Mesendoderm (in vitro differentiated cells): ENCODE results near the gene CDK7.
"Not testable (repeated sequence)": the region's sequence is repeated elsewhere in the genome, so short reads cannot be mapped to it uniquely, and the experiment has no call there.

Source experiments
- DNase-seq: peaks from one replicate; pipeline ENCODE4 v3.0.0; 2013
- H2AK5ac ChIP-seq: 2 replicates; pipeline ENCODE4 v1.6.1; 2013; ENCODE audit warnings: low read length, inconsistent platforms
- H2BK120ac ChIP-seq: 2 replicates; pipeline ENCODE4 v1.6.1; 2013; ENCODE audit warnings: low read depth, mild to moderate bottlenecking, low read length, moderate library complexity, mixed read lengths
- H2BK15ac ChIP-seq: replicated peaks from 2 replicates; pipeline ENCODE4 v1.6.1; 2013; ENCODE audit warnings: low read depth, mild to moderate bottlenecking, moderate library complexity
- H2BK5ac ChIP-seq: 2 replicates; pipeline ENCODE4 v1.6.1; 2013; ENCODE audit warnings: low read length, inconsistent platforms
- H3K18ac ChIP-seq: 2 replicates; pipeline ENCODE4 v1.6.1; 2013; ENCODE audit warnings: mild to moderate bottlenecking, low read length, mixed read lengths
- H3K23ac ChIP-seq: one replicate; pipeline ENCODE4 v1.6.1; 2013; ENCODE audit warnings: low read length
- H3K27ac ChIP-seq: 2 replicates; pipeline ENCODE4 v1.5.1; 2013; ENCODE audit warnings: low read depth, mild to moderate bottlenecking, inconsistent platforms, low read length, moderate library complexity
- H3K27me3 ChIP-seq: 2 replicates; pipeline ENCODE4 v1.6.1; 2013; ENCODE audit warnings: low read length, control low read depth, mild to moderate bottlenecking, inconsistent platforms; ENCODE audit not compliant: insufficient read depth, poor library complexity
- H3K36me3 ChIP-seq: 2 replicates; pipeline ENCODE4 v1.6.1; 2013; ENCODE audit warnings: low read length, inconsistent platforms; ENCODE audit not compliant: control insufficient read depth, insufficient read depth
- H3K4ac ChIP-seq: one replicate; pipeline ENCODE4 v1.6.1; 2013; ENCODE audit warnings: low read depth, mild to moderate bottlenecking, low read length, moderate library complexity
- H3K4me1 ChIP-seq: 2 replicates; pipeline ENCODE4 v1.6.1; 2013; ENCODE audit warnings: low read depth, low read length, inconsistent platforms; ENCODE audit not compliant: control insufficient read depth
- H3K4me2 ChIP-seq: 2 replicates; pipeline ENCODE4 v1.6.1; 2013; ENCODE audit warnings: low read length
- H3K4me3 ChIP-seq: 2 replicates; pipeline ENCODE4 v1.5.1; 2013; ENCODE audit warnings: mild to moderate bottlenecking, low read length
- H3K56ac ChIP-seq: one replicate; pipeline ENCODE4 v1.6.1; 2013; ENCODE audit warnings: low read length
- H3K79me1 ChIP-seq: 2 replicates; pipeline ENCODE4 v1.6.1; 2013; ENCODE audit warnings: low read length, inconsistent platforms
- H3K79me2 ChIP-seq: 2 replicates; pipeline ENCODE4 v1.6.1; 2013; ENCODE audit warnings: mild to moderate bottlenecking, low read length; ENCODE audit not compliant: control insufficient read depth, insufficient read depth
- H3K9ac ChIP-seq: 2 replicates; pipeline ENCODE4 v1.6.1; 2013; ENCODE audit warnings: low read length, inconsistent platforms
- H4K5ac ChIP-seq: one replicate; pipeline ENCODE4 v1.6.1; 2013; ENCODE audit warnings: low read length
- H4K8ac ChIP-seq: one replicate; pipeline ENCODE4 v1.6.1; 2013; ENCODE audit warnings: low read depth, mild to moderate bottlenecking, control low read depth, low read length, moderate library complexity
- WGBS: extraction: QIAGEN DNeasy Blood & Tissue Kit; methylation state at CpG from one replicate; pipeline ENCODE4 v1.1.7; 2013; ENCODE audit warnings: low lambda C conversion rate, missing lambda C conversion rate; ENCODE audit not compliant: insufficient coverage; ENCODE audit errors: extremely low coverage; 5-methylcytosine and 5-hydroxymethylcytosine counted together

CDK7 gene

DNA sequence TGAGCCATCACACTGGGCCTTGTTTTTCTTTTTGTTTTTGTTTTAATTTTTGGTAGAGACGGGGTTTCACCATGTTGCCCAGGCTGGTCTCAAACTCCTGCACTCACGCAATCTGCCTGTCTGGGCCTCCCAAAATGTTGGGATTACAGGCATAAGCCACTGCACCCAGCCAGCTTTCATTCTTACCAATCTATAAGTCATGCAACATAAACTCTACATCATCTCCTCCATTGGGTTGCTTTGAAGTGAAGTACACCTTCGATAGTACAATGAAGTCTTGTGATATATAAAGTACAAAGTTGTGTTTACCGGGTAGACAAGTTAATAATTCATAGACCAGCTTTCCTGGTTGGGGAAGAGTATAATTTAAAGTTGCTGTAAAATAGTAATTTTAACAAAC, 8.8 kb upstream of the CDK7 start:
- DNase-seq: no peak
- Histone ChIP-seq H3K9ac (no peak overlapping the region), H3K18ac (no peak overlapping the region), H3K4me1 (no peaks in the 10 kb centered on the region), H4K5ac (no peak overlapping the region), H2BK5ac (no peak overlapping the region), H3K56ac (no peak overlapping the region), H3K27me3 (no peaks in the 10 kb centered on the region), H3K4ac (no peak overlapping the region), H3K23ac (no peak overlapping the region), H2AK5ac (no peak overlapping the region), H3K27ac (no peak overlapping the region), H3K4me3 (no peak overlapping the region), H4K8ac (no peak overlapping the region), H3K79me1 (no peaks in the 10 kb centered on the region), H3K79me2 (no peaks in the 10 kb centered on the region), H2BK15ac (no peak overlapping the region), H2BK120ac (no peak overlapping the region), H3K36me3 (no peaks in the 10 kb centered on the region), H3K4me2 (no peak overlapping the region)
- WGBS: no CpG with 5 or more reads among the region's 4 CpGs

DNA sequence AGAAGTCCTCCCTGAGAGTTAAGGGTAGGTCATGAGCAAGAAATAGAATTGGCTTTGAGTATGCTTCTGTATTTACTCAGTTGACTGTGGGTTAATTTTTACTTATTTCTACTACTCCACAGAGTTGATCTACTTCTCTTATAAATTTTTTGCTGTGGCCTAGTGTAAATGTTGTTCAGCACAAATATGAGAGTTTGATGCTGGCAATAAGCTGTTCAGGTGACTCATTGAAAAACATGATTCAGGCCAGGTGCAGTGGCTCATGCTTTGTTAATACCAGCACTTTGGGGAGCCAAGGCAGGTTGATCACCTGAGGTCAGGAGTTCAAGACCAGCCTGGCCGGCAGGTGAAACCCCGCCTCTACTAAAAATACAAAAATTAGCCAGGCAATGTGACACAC, 4.5 kb upstream of the CDK7 start:
- Histone ChIP-seq H3K36me3 (no peaks in the 10 kb centered on the region), H4K5ac (no peak overlapping the region), H3K4me3 (no peak overlapping the region), H3K9ac (no peak overlapping the region), H3K18ac (no peak overlapping the region), H3K27me3 (no peaks in the 10 kb centered on the region), H2AK5ac (no peak overlapping the region), H3K27ac (no peak overlapping the region), H3K79me1 (no peaks in the 10 kb centered on the region), H3K4ac (no peak overlapping the region), H3K56ac (no peak overlapping the region), H3K4me2 (no peak overlapping the region), H2BK5ac (no peak overlapping the region), H3K23ac (no peak overlapping the region), H3K79me2 (peaks cover 1% of the 10 kb centered on the region), H4K8ac (no peak overlapping the region), H3K4me1 (no peaks in the 10 kb centered on the region), H2BK120ac (no peak overlapping the region), H2BK15ac (no peak overlapping the region)
- no CpG with 5 or more reads among the region's 2 CpGs for WGBS
- DNase-seq: no peak

DNA sequence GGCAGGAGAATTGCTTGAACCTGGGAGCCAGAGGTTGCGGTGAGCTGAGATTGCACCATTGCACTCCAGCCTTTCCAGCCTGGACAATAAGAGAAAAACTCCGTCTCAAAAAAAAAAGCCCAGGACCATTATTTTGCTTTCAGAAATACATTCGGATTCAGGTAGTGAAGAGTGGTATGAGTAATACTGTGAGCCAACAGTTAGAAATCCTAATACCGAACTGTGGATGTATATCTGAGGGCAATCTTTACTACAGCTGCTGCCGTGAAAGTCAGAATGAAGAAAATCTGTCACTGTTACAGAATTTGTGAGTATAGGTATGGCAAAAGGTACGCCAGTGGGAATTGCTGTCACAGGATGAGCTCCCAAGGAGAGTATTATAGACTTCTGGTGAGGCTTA, 3.4 kb upstream of the CDK7 start:
- Histone ChIP-seq H3K9ac (no peak overlapping the region), H3K23ac (no peak overlapping the region)

DNA sequence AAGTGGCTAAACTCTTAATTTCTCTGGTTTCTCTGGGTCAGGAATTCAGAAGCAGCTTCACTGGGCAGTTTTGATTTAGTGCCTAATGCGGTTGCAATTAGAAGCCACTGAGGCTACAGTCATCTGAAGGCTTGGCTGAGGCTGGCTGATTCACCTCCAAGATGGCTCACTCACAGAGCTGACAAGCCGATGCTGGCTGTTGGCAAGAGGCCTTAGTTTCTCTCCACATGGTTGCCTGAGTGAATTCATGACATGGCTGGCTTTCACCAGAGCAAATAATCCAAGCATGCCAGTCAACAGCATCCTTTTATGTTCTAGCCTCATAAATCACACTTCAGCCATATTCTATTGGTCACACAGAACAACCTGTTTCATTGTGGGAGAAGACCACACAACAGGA, 2.8 kb upstream of the CDK7 start:
- Histone ChIP-seq H2AK5ac (no peak overlapping the region), H3K56ac (no peak overlapping the region), H3K23ac (no peak overlapping the region), H2BK15ac (no peak overlapping the region), H3K79me1 (peaks cover 2% of the 10 kb centered on the region), H3K9ac (no peak overlapping the region), H3K4me2 (no peak overlapping the region), H3K4ac (no peak overlapping the region), H3K79me2 (peaks cover 7% of the 10 kb centered on the region), H3K27me3 (no peaks in the 10 kb centered on the region), H2BK5ac (no peak overlapping the region), H3K27ac (no peak overlapping the region), H3K4me1 (no peaks in the 10 kb centered on the region), H2BK120ac (no peak overlapping the region), H3K4me3 (no peak overlapping the region), H3K36me3 (no peaks in the 10 kb centered on the region), H4K8ac (no peak overlapping the region), H4K5ac (no peak overlapping the region), H3K18ac (no peak overlapping the region)
- no CpG with 5 or more reads among the region's 2 CpGs for WGBS
- DNase-seq: no peak

More for the DNA sequence above, 3.4 kb upstream of the CDK7 start:
- Histone ChIP-seq H4K8ac (no peak overlapping the region), H2BK15ac (no peak overlapping the region), H3K18ac (no peak overlapping the region), H3K79me1 (peaks cover 2% of the 10 kb centered on the region), H3K4me2 (no peak overlapping the region), H3K56ac (no peak overlapping the region), H3K79me2 (peaks cover 6% of the 10 kb centered on the region), H4K5ac (no peak overlapping the region), H3K36me3 (no peaks in the 10 kb centered on the region), H3K27me3 (no peaks in the 10 kb centered on the region), H3K4me1 (no peaks in the 10 kb centered on the region), H2AK5ac (no peak overlapping the region), H3K4me3 (no peak overlapping the region), H2BK5ac (no peak overlapping the region), H2BK120ac (no peak overlapping the region), H3K4ac (no peak overlapping the region), H3K27ac (no peak overlapping the region)
- no peak for DNase-seq
- WGBS: no CpG with 5 or more reads among the region's 6 CpGs

DNA sequence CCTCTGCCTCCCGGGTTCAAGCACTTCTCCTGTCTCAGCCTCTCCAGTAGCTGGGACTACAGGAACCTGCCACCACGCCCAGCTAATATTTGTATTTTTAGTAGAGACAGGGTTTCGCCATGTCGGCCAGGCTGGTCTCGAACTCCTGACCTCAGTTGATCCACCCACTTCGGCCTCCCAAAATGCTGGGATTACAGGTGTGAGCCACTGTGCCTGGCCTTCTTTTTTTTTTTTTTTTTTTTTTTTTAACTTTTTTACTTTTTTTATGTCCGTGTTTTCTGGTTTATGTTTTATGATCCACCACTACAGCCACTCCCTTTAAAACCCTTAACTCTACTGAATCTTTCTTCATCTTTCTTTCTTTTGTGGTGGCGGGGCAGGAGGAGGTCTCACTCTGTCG, 2.0 kb downstream of the CDK7 start:
- not testable (repeated sequence) for H2AK5ac ChIP-seq, H3K36me3 ChIP-seq, H2BK5ac ChIP-seq, H2BK15ac ChIP-seq, H3K4me2 ChIP-seq, H3K4ac ChIP-seq, H3K4me3 ChIP-seq, H3K27me3 ChIP-seq, H3K4me1 ChIP-seq, H3K27ac ChIP-seq, H3K23ac ChIP-seq, H3K56ac ChIP-seq, DNase-seq, H3K18ac ChIP-seq, H3K79me1 ChIP-seq, H4K8ac ChIP-seq, H2BK120ac ChIP-seq, H3K9ac ChIP-seq, H4K5ac ChIP-seq
- WGBS: no CpG with 5 or more reads among the region's 9 CpGs
- H3K79me2 ChIP-seq: peaks cover 20% of the 10 kb centered on the region

DNA sequence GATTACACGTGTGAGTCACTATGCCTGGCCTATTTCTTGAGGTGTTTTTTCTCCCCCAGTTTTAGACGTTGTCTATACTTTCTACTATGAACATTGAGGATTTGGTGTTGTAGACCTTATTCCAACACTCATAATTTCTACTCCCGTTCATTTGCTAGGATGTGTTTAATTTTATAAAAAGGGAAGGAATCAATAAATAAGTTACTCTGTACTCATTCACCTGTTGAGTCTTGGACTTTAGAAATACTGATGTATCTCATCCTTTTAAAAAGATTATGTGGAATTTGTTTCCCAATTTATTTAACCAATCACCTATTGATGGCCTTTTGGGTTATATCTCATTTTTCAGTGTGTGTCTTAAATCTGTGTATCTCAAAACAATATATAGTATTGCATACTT, 3.2 kb downstream of the CDK7 start:
- no peak overlapping the region for H3K27ac ChIP-seq
- no peak for DNase-seq
- H4K8ac ChIP-seq: no peak overlapping the region
- H3K36me3 ChIP-seq: no peaks in the 10 kb centered on the region
- H3K27me3 ChIP-seq: no peaks in the 10 kb centered on the region
- no peak overlapping the region for H2BK15ac ChIP-seq
- H3K56ac ChIP-seq: no peak overlapping the region
- no peak overlapping the region for H4K5ac ChIP-seq
- no peak overlapping the region for H2AK5ac ChIP-seq
- H3K23ac ChIP-seq: no peak overlapping the region
- H3K4me1 ChIP-seq: no peaks in the 10 kb centered on the region
- no peak overlapping the region for H3K4ac ChIP-seq
- no peak overlapping the region for H2BK120ac ChIP-seq
- H3K4me2 ChIP-seq: no peak overlapping the region
- H2BK5ac ChIP-seq: no peak overlapping the region
- peaks cover 25% of the 10 kb centered on the region for H3K79me2 ChIP-seq
- no peak overlapping the region for H3K18ac ChIP-seq
- H3K79me1 ChIP-seq: peaks cover 8% of the 10 kb centered on the region
- H3K9ac ChIP-seq: no peak overlapping the region
- no CpG with 5 or more reads among the region's 3 CpGs for WGBS
- H3K4me3 ChIP-seq: no peak overlapping the region
